SK-N-DZ (cell line): ENCODE data around the gene STMP1. TPM values are rescaled to one million over a fixed set of nuclear protein-coding genes. Genes with fewer than 3 reads are reported as not detected.
"Not testable (repeated sequence)": the region's sequence is repeated elsewhere in the genome, so short reads cannot be mapped to it uniquely, and the experiment has no call there.

ENCODE experiments used
- DNase-seq: peaks from one replicate; pipeline ENCODE4 v3.0.0-alpha.2; 2015; ENCODE audit warnings: low spot score
- polyA plus RNA-seq, 2 experiments: library from polyadenylated mRNA; depleted of rRNA; stranded (reverse); fragments of >200 nt; gene quantifications; 2 replicates each; pipeline ENCODE4 v1.2.3, GENCODE V29; 2014

Gene STMP1
- polyA plus RNA-seq (2014; cell fraction: cytosol; rRNA removed) = 30.4 and 33.9 TPM in 2 replicates
- polyA plus RNA-seq (2014; cell fraction: nucleus; rRNA removed) = 18.2 and 30.3 TPM in 2 replicates

DNA sequence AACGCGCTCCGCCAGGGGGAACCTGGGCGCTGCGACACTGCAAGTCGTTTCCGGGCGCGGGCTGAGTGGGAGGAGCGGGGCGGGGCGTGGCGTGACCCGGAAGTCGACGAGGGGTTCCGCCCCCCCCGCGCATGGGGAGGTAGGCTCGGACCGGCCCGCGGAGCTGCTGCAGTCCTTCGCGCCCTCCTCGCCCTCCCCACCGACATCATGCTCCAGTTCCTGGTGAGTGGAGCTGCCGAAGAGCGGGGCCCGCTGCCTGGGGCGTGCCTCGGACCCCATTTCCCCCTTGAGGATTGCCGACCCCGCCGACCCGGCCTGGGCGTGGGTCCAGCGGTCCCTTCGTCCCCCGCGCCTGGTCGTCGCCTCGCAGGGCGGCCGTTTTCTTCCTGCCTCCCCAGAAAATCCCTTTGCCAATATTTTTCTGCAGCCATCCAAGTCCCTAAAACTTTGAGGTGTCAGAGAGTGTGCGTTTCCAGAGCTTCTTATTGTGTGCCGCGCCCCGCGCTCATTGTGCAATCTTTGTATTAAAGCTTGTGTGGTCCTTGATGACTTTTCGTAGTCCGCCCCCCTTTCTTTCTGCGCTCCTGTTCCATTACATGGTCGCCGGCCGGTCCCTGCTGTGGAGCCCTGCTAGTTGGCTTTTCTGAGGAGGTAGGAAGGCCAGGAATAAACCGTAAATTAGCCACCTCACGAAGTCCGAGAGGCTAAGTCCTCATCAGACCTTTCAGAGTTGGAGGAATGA is at the start of gene STMP1:
TSS of gene STMP1 (plus strand) at position 142 of the 742 bp plus-strand sequence.
- DNase-seq = peak; percentile 94

GRCh38 chr7:135616136-135616535 is 46.2 kb upstream of the STMP1 start:
- no peak for DNase-seq

- DNase-seq = no peak
These were observed 44.5 kb upstream of the STMP1 start for GRCh38 chr7:135617781-135618180.

GRCh38 chr7:135618510-135618909 is 43.8 kb upstream of the STMP1 start:
- no peak for DNase-seq

DNA sequence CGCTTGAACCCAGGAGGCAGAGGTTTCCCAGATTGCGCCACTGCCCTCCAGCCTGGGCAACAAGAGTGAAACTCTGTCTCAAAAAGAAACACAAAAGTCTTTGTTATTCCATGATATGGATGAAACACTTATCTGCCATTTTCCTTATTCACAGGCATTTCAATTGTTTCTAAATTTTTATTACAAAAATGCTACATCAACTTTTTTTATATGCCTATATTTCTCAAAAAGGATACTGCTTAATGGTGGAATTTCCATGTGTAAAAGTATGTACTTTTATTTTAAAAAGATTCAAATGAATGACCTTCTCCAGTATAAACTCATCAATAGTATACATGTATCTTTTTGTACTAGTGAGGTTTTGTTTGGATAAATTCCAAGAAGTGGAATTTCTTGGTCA is 41.9 kb upstream of the STMP1 start:
- DNase-seq = no peak

GRCh38 chr7:135620980-135621850 is 41.1 kb upstream of the STMP1 start:
- DNase-seq = peak; percentile 52

- no peak for DNase-seq
These were observed 28.0 kb upstream of the STMP1 start for GRCh38 chr7:135634191-135634878.

GRCh38 chr7:135639690-135640089 is 22.6 kb upstream of the STMP1 start:
- not testable (repeated sequence) for DNase-seq

GRCh38 chr7:135644154-135644553 is 18.2 kb upstream of the STMP1 start:
- DNase-seq = no peak

- DNase-seq = no peak
These were observed 17.6 kb upstream of the STMP1 start for GRCh38 chr7:135644729-135645128.

DNA sequence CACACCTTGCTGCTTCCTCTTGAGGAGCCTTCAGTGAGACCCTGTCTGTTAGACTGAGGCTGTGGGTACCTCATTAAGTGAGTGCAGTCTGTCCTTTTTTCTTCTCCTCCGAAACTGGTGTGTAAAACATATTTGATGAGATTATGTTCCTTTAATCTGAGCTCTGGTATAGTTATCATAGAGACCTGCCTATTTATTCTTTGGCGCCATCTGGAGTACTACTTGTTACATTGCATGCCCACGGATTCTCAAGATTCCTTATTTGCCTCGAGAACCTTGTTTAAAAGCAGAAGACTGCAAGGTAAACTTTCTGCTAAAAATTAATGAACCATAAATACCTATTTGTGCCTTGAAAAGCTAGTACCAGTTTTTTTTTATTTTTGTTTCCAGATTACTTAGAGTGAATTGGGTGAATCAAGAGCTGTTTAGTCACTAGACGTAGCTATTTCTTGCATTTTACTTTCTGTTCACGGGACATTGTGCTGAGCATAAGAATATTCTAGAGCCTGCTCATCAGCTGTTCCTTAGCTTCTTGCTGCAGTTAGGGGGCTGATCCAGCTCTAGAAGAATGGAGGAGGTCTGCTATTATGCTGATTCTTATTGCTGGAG is 16.9 kb upstream of the STMP1 start:
- peak; percentile 23 for DNase-seq

- no peak for DNase-seq
These were observed 14.6 kb upstream of the STMP1 start for GRCh38 chr7:135647755-135648154.

DNA sequence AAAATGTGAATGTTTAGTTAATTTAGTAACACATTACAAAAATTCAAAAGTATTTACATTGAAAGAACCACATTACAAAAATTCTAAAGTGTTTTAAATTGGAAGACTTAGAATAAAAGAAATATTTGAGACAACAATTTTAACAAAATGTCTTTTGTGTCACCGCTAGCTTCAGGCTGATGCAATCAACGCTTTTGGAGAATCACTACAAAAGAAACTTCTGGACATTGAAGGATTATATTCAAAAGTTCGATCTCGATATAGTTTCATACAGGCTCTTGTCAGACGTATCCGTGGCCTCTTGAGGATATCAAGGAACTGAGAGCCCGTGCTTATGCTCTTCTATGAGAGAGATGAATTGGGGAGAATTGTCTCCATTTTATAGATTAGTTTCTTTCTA is 14.1 kb upstream of the STMP1 start:
- DNase-seq = no peak

DNA sequence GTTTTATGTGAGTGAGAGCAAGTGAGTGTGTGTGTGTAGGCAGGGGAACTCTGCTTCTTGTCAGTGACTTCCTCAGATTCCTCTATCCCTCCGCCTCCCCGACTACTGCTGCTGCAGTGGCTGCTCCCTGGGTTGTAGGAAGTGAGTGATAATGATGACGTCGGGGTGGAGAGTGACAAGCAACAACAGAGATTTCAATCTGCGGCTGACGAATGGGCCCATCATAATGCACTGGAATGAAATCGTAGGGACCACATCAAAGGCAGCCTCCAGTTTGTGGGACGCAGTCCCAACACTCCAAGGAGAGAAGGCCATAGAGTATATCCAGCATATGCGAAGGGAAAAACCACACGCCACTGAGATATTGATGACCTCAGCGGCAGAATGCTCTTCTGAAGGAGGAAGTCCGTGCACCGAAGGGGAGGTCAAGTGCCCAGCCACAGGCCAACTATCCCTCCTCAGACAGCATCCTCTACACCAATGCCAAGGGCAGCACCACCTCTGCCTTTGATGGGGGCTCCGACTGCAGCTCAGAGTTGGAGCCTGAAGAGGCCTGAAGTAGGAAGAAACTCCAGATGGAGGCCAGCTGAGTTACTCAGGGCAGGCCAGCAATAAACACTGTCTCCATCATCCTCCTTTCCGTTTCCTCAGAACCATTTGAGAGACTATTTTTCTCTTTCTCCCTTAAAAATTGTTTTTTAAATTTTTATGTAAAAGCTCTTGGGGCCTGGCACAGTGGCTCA is 11.3 kb upstream of the STMP1 start:
- DNase-seq = no peak

DNA sequence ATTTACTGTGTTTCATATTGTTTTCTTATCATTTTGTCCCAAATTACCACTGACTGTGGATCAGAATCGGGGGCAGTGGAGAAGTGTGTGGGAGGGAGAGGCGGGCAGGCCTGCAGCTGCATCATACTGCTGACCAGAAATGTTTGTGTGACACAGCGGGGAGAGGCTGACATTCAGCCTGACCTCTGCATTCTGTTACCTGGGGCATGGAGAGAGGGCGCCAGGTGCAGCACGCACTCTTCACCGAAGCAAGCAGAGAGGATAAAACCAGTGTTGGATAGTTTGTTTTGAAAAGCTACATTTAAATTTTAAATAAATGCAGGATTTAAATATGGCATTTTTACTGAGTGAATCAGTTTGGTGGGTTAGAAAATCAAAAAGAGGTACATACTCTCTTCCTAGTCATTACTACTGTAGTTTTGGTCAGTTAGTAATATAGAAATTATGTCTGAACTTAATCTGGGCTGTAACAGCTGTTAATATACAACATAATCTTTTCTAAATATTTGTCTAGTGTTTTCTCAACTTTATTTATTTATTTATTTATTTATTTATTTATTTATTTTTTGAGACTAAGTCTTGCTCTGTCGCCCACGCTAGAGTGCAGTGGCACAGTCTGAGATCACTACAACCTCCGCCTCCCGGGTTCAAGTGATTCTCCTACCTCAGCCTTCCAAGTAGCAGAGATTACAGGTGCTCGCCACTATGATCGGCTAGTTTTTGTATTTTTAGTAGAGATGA is 8.8 kb upstream of the STMP1 start:
- DNase-seq = no peak

DNA sequence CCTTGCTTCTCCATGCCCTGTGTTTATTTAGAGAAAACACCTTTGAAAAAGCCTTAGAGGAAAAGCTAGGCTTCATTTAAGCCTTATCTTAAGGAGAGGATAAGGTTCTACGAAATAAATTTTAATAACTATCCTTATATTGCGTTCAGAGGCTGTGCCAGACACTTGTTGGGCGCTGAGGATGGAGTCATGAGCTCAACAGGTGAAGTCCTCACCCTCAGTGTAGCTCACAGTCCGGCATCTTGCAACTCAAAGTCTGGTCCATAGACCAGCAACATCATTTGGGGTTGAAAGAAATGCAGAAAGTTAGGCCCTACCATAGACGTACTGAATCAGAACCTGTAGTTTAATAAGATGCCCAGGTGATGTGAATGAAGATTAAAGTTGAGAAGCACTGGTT is 3.8 kb upstream of the STMP1 start:
- DNase-seq = no peak

DNA sequence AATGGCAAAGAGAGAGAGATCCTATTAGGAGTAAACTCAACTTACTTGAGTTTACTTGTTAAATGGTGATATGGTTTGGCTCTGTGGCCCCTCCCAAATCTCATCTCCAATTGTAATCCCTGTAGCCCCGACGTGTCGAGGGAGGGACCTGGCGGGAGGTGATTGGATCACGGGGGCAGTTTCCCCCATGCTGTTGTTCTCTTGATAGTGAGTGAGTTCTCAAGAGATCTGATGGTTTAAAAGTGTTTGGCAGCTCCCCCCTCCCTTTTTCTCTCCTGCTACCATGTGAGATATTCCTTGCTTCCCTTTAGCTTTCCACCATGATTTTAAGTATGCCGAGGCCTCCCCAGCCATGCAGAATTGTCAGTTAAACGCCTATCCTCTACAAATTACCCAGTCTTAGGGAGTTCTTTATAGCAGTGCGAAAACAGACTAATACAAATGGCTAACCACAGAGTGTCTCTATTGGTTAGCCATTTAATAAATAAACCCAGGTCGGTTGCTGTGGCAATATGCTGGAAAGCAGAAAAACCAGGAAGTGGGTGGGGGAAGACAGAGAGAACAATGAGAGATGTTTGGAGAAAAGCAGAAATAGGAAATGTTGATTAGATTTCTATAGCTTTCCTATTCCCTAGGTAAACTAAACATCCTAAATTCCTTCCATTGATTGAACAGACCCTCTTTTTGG is 3.0 kb upstream of the STMP1 start:
- DNase-seq = no peak

GRCh38 chr7:135661311-135662122 is 797 bp upstream of the STMP1 start:
- no peak for DNase-seq

GRCh38 chr7:135662123-135662372 is 266 bp upstream of the STMP1 start:
- DNase-seq = no peak
